GM19395 (cell line): ENCODE data around the gene TMEM183A.

Experiments used
- ATAC-seq: cut with Tn5 transposase; IDR thresholded peaks from one replicate; pipeline ENCODE4 v1.9.1; 2021; ENCODE audit warnings: mild to moderate bottlenecking, moderate library complexity; ENCODE audit not compliant: unreplicated experiment

The TMEM183A gene

GRCh38 chr1:203063287-203063686 lies 56.1 kb downstream of the TMEM183A start:
- ATAC-seq, result no peak

DNA sequence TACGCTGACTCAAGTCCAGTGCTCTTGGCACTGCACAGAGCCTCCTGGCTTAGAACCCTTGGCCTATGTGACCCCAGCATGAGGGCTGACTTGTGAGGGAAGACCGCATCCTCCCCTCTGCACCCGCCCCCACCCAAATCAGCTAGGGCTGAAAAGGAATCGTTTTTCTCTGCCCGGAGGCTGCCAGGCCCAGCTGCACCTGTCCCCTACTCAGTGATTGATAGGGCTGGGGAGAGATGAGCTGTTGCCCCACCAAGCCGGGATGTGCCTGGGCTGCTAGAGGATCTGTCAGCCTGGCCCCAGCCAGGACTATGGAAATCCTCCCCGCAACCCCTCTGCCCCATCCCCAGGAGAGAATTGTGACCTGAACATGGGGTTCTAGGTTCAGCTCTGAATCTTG lies 58.0 kb downstream of the TMEM183A start:
- no peak for ATAC-seq

DNA sequence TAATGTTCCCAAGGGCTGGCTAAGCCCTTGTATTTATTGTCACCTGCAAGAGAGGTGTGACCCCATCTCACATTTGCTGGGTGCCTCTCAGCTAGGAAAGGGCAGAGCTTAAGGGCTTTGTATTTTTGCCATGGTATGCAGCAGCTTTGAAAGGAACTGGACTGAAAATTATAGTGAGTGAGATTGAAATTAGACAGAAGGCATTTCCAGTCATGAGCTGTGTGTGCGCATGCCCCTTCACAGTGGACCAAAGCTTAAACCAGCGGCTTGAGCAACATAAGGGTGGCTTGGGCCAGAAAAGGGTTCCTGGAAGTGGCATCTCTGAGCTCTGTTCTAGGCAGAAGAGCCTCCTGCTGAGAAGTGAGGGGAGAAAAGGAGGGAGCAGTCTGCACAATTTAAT lies 58.8 kb downstream of the TMEM183A start:
- no peak for ATAC-seq

DNA sequence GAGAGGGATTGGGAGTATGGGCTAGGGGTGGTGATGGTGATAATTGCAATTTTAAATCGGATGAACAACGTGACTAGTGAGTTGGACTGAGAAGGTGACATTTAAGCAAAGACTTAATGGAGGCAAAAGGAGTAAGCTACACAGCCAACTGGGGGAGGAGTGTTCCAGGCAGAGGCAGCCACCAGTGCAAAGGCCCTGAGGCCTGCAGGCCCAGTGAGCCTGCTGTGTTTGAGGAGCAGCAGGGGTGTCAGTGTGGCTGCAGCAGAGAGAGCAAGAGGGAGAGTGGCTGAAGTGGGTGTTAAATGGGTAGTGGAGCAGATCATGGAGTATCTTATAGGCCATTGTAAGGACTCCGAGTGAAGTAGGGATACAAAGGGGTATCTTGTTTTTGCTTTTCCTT lies 59.8 kb downstream of the TMEM183A start:
- no peak for ATAC-seq

GRCh38 chr1:203069030-203069747 lies 62.0 kb downstream of the TMEM183A start:
- ATAC-seq, result no peak

GRCh38 chr1:203072002-203072602 lies 64.9 kb downstream of the TMEM183A start:
- ATAC-seq, result no peak

DNA sequence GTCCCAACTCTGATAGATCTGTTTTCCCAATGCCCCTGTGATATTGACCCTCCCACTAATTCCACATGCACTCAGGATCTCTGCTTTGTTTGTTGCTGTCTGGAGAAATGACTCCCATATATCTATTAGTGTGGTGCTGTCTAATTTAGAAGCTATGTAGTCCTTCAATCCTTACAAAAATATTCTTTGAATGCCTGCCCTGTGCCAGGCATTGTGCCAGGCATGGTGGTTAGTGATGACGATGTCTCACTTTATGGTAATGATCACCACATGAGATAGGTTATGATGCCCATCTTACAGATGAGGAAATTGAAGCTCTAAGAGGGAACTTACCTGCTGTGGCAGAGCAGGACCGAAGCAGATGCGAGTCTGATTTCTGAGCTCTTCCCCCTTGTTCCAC lies 65.7 kb downstream of the TMEM183A start:
- no peak for ATAC-seq

DNA sequence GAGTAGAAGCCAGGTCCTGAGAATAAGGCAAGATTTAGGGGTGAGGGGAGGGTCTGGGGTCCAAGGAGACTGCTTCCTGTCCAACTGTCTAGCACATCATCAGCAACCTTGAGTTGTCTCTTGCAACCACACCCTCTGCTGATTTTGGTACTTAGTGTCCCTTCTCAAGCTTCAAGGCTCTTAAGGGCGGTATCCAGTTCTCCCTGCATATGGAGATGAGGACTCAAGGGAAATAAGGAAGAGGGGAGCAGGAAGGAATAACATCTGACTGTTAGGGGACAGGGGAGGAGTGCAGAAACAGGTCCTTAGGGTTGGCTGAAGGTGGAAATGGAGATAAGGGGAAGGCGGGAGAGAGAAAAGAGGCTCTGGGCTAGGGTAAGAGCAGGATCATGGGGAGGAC lies 66.3 kb downstream of the TMEM183A start:
- ATAC-seq, result no peak
